CD8-positive, alpha-beta memory T cell (primary cell): Measurements from ENCODE around the gene TIMM44. TPM values are rescaled to one million over a fixed set of nuclear protein-coding genes. Genes with fewer than 3 reads are reported as not detected.
"Not testable (repeated sequence)": the region's sequence is repeated elsewhere in the genome, so short reads cannot be mapped to it uniquely, and the experiment has no call there.

Experiments used
- CTCF ChIA-PET: fragments of 350-600 bp; sonication (Branson Sonifier 250); formaldehyde crosslinking; loops from one replicate; lab custom pipeline; 2021; ENCODE audit warnings: antibody characterized with exemption; lab: Charles Lee
- POLR2A ChIA-PET: fragments of 350-600 bp; sonication (Branson Sonifier 250); formaldehyde crosslinking; loops from one replicate; lab custom pipeline; 2021; ENCODE audit warnings: antibody characterized with exemption; lab: Charles Lee
- DNase-seq, 5 donors: peaks; one replicate each; pipeline versions ENCODE4 v3.0.0 to v3.0.0-alpha.2; 2020 to 2022; ENCODE audit warnings: mixed read lengths in 1 of 5
- H3K27ac ChIP-seq: one replicate; pipeline ENCODE4 v1.7.0; 2013; ENCODE audit warnings: low read depth, mild to moderate bottlenecking, low read length, moderate library complexity
- H3K27me3 ChIP-seq: 2 replicates; pipeline ENCODE4 v1.7.0; 2013; ENCODE audit warnings: low read length, mild to moderate bottlenecking; ENCODE audit not compliant: insufficient read depth, poor library complexity, severe bottlenecking
- H3K36me3 ChIP-seq: 2 replicates; pipeline ENCODE4 v1.7.0; 2013; ENCODE audit warnings: mild to moderate bottlenecking, low read length, moderate library complexity; ENCODE audit not compliant: insufficient read depth
- H3K4me1 ChIP-seq: 2 replicates; pipeline ENCODE4 v1.7.0; 2013; ENCODE audit warnings: mild to moderate bottlenecking, low read length, moderate library complexity; ENCODE audit not compliant: insufficient read depth
- H3K4me3 ChIP-seq: 2 replicates; pipeline ENCODE4 v1.7.0; 2013; ENCODE audit warnings: mild to moderate bottlenecking, low read length
- H3K9me3 ChIP-seq: 2 replicates; pipeline ENCODE4 v1.7.0; 2013; ENCODE audit warnings: mild to moderate bottlenecking, low read length
- H3K27ac Mint-ChIP-seq, 8 donors: one replicate each; pipeline ENCODE4 v1.8.0; 2020 to 2021; ENCODE audit warnings: mixed read lengths in 8 of 8, mild to moderate bottlenecking in 6 of 8, inconsistent platforms in 3 of 8, moderate library complexity in 3 of 8
- H3K27me3 Mint-ChIP-seq, 2 donors: one replicate each; pipeline ENCODE4 v1.8.0; 2020 to 2021; ENCODE audit warnings: mixed read lengths in 2 of 2, mild to moderate bottlenecking in 1 of 2, moderate library complexity in 1 of 2
- H3K36me3 Mint-ChIP-seq, 3 donors: one replicate each; pipeline ENCODE4 v1.8.0; 2020 to 2021; ENCODE audit warnings: mixed read lengths in 3 of 3, inconsistent platforms in 1 of 3, mild to moderate bottlenecking in 1 of 3
- H3K4me1 Mint-ChIP-seq, 3 donors: one replicate each; pipeline ENCODE4 v1.8.0; 2020 to 2021; ENCODE audit warnings: mixed read lengths in 3 of 3, inconsistent platforms in 1 of 3, mild to moderate bottlenecking in 1 of 3
- H3K4me3 Mint-ChIP-seq, 7 donors: one replicate each; pipeline ENCODE4 v1.8.0; 2020 to 2021; ENCODE audit warnings: mixed read lengths in 7 of 7, mild to moderate bottlenecking in 6 of 7, moderate library complexity in 4 of 7, inconsistent platforms in 2 of 7
- H3K9me3 Mint-ChIP-seq, 5 donors: one replicate each; pipeline ENCODE4 v1.8.0; 2020 to 2022; ENCODE audit warnings: mixed read lengths in 5 of 5, mild to moderate bottlenecking in 3 of 5, moderate library complexity in 2 of 5, inconsistent platforms in 1 of 5
- polyA plus RNA-seq: library from polyadenylated mRNA; unstranded; fragments of 300-500 nt; fragmentation: Illumina TruSeq; gene quantifications from one replicate; pipeline ENCODE4 v1.2.3, GENCODE V29; 2021
- total RNA-seq, 2 experiments: library from RNA; stranded (reverse); gene quantifications; one replicate each; pipeline ENCODE4 v1.2.3, GENCODE V29; 2021

Gene TIMM44
- total and polyA plus RNA-seq, 3 experiments from 2014 or later: 16.9 to 107 (median 105) TPM

DNA sequence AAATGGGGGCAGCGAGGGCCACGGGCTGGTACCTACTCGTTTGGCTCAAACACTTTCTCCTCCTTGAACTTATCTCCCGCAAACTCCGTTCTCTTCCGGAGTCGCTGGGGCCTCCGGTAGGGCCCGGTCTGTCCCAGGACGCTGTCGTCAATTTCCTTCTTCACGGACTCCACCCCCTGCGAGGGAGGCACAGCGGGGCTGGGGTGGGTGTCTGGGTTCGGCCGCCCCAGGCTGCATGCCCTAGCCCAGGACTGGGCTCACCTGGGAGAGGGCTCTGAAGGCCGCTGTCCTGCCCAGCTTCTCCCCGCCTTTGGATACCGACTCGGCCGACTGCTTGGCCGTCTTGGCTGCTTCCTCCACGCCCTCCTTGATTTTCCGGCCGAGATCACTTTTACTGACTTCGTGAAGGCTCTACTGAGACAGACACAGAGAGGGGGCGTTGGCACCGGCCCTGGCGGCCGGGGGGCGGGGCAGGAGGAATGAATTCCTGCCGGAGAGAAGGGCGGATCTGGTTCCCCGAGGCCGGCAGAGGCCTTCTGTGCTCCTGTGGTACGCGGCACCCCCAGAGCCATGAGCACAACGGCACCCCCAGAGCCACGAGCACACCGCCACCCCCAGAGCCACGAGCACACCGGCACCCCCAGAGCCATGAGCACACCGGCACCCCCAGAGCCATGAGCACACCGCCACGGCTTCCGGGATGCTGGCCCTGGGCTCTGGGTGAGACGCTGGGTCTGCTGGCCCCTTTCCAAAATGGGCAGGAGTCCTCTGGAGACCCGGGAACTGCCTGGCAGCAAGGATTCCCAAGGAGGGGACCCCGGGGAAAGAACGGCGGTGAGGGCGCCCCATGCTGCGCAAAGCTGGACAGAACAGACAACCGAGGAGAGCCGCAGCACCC lies 9.4 kb downstream of the TIMM44 start:
- H3K4me3 Mint-ChIP-seq: peak overlapping the region in 1 of 7 donors; percentile 54

DNA sequence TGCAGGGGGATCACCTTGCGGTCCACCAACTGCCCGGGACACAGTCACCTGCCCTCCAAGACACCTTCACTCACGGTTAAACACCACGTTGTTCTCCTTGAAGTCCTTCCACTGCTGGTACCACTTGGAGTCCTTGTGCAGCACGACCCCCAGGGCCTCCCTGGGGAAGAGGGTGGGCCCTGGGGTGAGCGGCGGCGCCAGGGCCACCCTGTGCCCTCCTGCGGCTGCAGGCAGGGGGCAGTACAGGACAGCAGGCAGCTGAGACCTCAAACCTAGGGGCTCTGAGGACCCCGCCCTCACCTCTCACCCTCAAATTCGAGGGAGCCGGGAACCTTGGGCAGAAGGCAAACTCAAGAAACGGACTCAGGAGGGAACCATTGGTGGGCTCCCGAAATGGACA lies 10.1 kb downstream of the TIMM44 start:
- H3K9me3 ChIP-seq: no peaks in the 10 kb centered on the region
- H3K27me3 Mint-ChIP-seq: no peaks in the 10 kb centered on the region
- no peak overlapping the region for H3K4me3 Mint-ChIP-seq
- H3K27ac ChIP-seq: no peak overlapping the region
- peaks cover 0 to under 1% (median 0%) of the 10 kb centered on the region in 5 donors for H3K9me3 Mint-ChIP-seq
- peaks cover 17% of the 10 kb centered on the region for H3K36me3 ChIP-seq
- DNase-seq: no peak
- ChIA-PET POLR2A (no interaction called here), CTCF (no interaction called here)
- no peaks in the 10 kb centered on the region for H3K27me3 ChIP-seq
- H3K27ac Mint-ChIP-seq: no peak overlapping the region
- H3K4me1 ChIP-seq: no peaks in the 10 kb centered on the region
- H3K36me3 Mint-ChIP-seq: peaks cover 0 to 66% (median 6%) of the 10 kb centered on the region in 3 donors
- H3K4me1 Mint-ChIP-seq: peaks cover 4 to 13% (median 10%) of the 10 kb centered on the region in 3 donors
- no peak overlapping the region for H3K4me3 ChIP-seq

More for the DNA sequence above, 9.4 kb downstream of the TIMM44 start:
- DNase-seq: no peak
- Histone ChIP-seq H3K27ac (no peak overlapping the region), H3K4me3 (no peak overlapping the region), H3K36me3 (peaks cover 17% of the 10 kb centered on the region), H3K9me3 (no peaks in the 10 kb centered on the region), H3K27me3 (no peaks in the 10 kb centered on the region), H3K4me1 (no peaks in the 10 kb centered on the region)
- Mint-ChIP-seq H3K27ac (no peak overlapping the region), H3K27me3 (no peaks in the 10 kb centered on the region), H3K4me1 (peaks cover 5 to 11% (median 11%) of the 10 kb centered on the region in 3 donors), H3K36me3 (peaks cover 0 to 70% (median 10%) of the 10 kb centered on the region in 3 donors), H3K9me3 (no peaks in the 10 kb centered on the region)
- CTCF ChIA-PET: no interaction called here
- POLR2A ChIA-PET: no interaction called here

DNA sequence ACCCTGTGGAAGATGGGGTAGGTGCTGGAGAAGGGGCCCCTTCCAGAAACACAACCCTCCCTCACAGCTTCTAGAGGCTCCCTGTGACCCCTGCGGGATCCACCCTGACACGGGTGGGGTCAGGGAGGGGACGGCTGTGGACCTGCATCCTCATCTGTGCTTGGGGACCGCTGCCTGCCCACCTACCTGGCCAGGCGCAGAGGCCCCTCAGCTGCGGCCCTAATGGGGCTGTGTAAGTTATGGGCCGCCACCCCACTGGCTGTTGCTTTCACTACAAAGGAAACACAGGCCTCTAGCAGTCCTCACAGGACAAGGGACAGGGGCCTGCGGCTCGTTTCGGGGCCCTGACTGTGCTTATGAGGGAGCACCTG lies 10.6 kb downstream of the TIMM44 start:
- H3K4me3 Mint-ChIP-seq: no peak overlapping the region
- peaks cover 0 to 2% (median 0%) of the 10 kb centered on the region in 5 donors for H3K9me3 Mint-ChIP-seq
- no peaks in the 10 kb centered on the region for H3K9me3 ChIP-seq
- CTCF ChIA-PET: no interaction called here
- no peaks in the 10 kb centered on the region for H3K4me1 ChIP-seq
- peaks cover 17% of the 10 kb centered on the region for H3K36me3 ChIP-seq
- no peak overlapping the region for H3K4me3 ChIP-seq
- H3K27ac Mint-ChIP-seq: no peak overlapping the region
- POLR2A ChIA-PET: no interaction called here
- no peaks in the 10 kb centered on the region for H3K27me3 Mint-ChIP-seq
- no peak for DNase-seq
- peaks cover 4 to 13% (median 10%) of the 10 kb centered on the region in 3 donors for H3K4me1 Mint-ChIP-seq
- H3K36me3 Mint-ChIP-seq: peaks cover 0 to 64% (median 6%) of the 10 kb centered on the region in 3 donors
- no peaks in the 10 kb centered on the region for H3K27me3 ChIP-seq
- no peak overlapping the region for H3K27ac ChIP-seq

DNA sequence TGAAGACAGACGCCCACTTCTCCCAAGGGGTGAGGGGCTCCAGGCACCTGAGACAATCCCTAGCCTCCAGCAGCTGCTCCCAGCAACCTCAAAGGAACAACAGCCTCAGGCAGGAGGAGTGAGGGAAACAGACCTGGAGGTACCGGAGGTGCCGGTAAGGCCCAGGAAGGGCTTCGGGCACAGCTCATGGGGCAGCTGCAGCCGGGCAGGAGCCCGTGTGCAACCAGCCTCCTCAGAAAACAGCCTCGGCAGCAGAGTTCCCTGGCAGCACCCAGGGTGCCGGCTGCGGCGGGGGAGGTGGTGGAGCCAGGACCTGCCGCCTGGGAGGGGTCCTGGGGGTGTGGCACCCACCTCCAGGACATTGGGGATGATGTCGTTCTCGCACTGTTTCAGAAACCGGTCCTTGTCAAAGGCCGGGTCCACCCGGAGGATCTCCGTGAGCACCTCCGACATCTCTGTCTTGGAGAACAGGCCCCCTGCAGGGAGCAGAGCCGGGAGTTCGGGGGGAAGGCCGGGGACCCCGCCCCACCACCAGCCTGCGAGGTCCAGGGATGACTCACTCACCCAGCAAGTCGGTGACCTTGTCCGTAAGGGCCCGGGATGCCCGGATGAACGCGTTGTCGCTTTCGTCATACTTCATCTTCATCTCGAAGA lies 11.1 kb downstream of the TIMM44 start:
- Mint-ChIP-seq H3K4me3 (no peak overlapping the region), H3K9me3 (peaks cover 0 to 2% (median 0%) of the 10 kb centered on the region in 5 donors), H3K27ac (no peak overlapping the region), H3K36me3 (peaks cover 0 to 58% (median 6%) of the 10 kb centered on the region in 3 donors), H3K4me1 (peaks cover 4 to 13% (median 10%) of the 10 kb centered on the region in 3 donors), H3K27me3 (no peaks in the 10 kb centered on the region)
- H3K27ac ChIP-seq: no peak overlapping the region
- H3K9me3 ChIP-seq: no peaks in the 10 kb centered on the region
- CTCF ChIA-PET: interaction anchor here (2.2 to 4.7 kb wide), 2 partner anchors 11 to 70 kb away, joined by 5 to 41 read pairs; partner anchors contain the start of gene TIMM44
- no peaks in the 10 kb centered on the region for H3K27me3 ChIP-seq
- no peak for DNase-seq
- H3K4me1 ChIP-seq: no peaks in the 10 kb centered on the region
- H3K36me3 ChIP-seq: peaks cover 17% of the 10 kb centered on the region
- POLR2A ChIA-PET: no interaction called here
- H3K4me3 ChIP-seq: no peak overlapping the region

DNA sequence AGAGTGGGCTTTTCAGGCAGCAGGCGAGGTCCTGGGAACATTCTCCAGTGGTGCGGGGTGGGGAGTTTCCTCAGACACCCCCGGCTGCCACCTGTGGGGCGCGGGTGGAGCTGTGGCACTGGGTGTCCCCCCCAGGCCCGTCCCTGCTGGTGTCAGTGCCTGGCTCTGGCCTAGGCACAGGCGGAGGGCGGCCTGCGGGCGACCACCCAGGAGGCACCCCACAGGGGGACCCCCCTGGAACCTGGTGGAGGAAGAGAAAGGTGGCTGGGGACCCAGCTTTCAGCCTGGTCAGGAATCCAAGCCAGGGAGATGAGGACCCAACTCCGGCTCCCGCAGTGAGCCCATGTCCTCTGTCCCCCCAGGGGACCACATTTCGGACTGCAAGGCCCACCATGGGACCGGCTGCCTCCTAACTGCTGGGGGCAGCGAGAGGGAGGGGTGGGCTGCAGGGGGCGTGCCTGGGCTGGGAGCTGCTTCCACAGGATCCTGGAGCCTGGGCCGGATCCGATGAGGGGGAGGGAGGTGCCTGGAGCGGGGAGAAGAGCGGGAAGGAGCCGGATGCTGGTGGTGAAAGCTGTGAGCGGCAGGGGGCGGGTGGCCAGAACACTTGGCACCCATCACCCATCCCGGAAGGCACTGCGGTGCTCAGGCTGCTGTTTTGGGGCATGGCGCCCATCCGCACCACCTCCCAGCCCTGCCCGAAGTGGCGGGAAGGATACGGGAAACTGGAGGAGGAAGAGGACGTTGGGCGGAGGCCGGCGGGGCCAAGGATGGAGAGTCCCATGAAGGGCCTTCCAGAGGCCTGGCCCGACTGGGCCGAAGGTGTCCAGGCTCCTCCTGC lies 12.0 kb downstream of the TIMM44 start:
- Mint-ChIP-seq H3K4me1 (peaks cover 4 to 13% (median 12%) of the 10 kb centered on the region in 3 donors), H3K27me3 (no peaks in the 10 kb centered on the region), H3K36me3 (peaks cover 0 to 51% (median 6%) of the 10 kb centered on the region in 3 donors), H3K27ac (no peak overlapping the region), H3K4me3 (no peak overlapping the region), H3K9me3 (peaks cover 0 to 2% (median 0%) of the 10 kb centered on the region in 5 donors)
- H3K9me3 ChIP-seq: no peaks in the 10 kb centered on the region
- H3K4me3 ChIP-seq: no peak overlapping the region
- H3K27ac ChIP-seq: no peak overlapping the region
- H3K36me3 ChIP-seq: peaks cover 17% of the 10 kb centered on the region
- POLR2A ChIA-PET: interaction anchor here (0.6 to 1.2 kb wide), 2 partner anchors 12 to 13 kb away, joined by 3 to 5 read pairs; partner anchors contain the start of gene SNAPC2
- no peak for DNase-seq
- no peaks in the 10 kb centered on the region for H3K27me3 ChIP-seq
- CTCF ChIA-PET: interaction anchor here (1.2 to 4.7 kb wide), 3 partner anchors 12 to 71 kb away, joined by 3 to 41 read pairs (median 5); partner anchors contain the start of genes MAP2K7 and TIMM44
- peaks cover 1% of the 10 kb centered on the region for H3K4me1 ChIP-seq

DNA sequence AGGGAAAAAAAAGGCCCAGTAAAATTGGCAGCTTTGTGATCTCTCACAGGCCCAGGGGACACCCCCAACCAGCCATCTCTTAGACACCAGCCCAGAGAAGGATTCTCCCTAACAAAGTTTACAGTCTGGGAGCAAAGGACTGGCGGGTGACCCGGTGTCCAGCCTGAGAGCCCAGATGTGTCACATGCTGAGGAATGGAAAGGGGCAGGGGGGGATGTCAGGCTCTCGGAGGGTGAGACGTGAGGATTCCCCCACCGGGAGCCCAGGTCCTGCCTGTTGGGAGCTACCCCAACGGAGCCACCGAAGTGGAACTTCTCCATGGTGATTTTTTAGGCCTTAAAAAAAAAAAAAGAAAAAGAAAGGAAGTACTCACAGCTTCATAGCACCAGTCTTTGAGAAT lies 12.7 kb downstream of the TIMM44 start:
- H3K4me3 Mint-ChIP-seq: no peak overlapping the region

DNA sequence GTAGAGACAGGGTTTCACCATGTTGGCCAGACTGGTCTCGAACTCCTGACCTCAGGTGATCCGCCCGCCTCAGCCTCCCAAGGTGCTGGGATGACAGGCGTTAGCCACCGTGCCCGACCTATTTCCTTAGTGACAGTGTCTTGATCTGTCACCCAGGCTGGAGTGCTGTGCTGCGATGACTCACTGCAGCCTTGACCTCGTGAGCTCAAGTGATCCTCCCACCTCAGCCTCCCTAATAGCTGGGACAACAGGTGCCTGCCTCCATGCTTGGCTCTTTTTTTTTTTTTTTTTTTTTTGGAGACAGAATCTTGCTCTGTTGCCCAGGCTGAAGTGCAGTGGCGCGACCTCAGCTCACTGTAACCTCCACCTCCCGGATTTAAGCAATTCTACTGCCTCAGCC lies 13.4 kb downstream of the TIMM44 start:
- peaks cover 0 to 39% (median 3%) of the 10 kb centered on the region in 3 donors for H3K36me3 Mint-ChIP-seq
- POLR2A ChIA-PET: interaction anchor here (0.6 to 1.2 kb wide), 2 partner anchors 10 to 13 kb away, joined by 5 read pairs; partner anchors contain the start of genes SNAPC2 and TIMM44

More for the DNA sequence above, 12.7 kb downstream of the TIMM44 start:
- Histone ChIP-seq H3K27me3 (no peaks in the 10 kb centered on the region), H3K27ac (no peak overlapping the region), H3K4me3 (no peak overlapping the region), H3K9me3 (no peaks in the 10 kb centered on the region), H3K4me1 (peaks cover 5% of the 10 kb centered on the region), H3K36me3 (peaks cover 14% of the 10 kb centered on the region)
- DNase-seq: no peak
- H3K4me1 Mint-ChIP-seq: peaks cover 5 to 16% (median 13%) of the 10 kb centered on the region in 3 donors
- H3K27me3 Mint-ChIP-seq: no peaks in the 10 kb centered on the region
- peaks cover 0 to 2% (median 0%) of the 10 kb centered on the region in 5 donors for H3K9me3 Mint-ChIP-seq
- ChIA-PET POLR2A (interaction anchor here (0.6 to 1.2 kb wide), 3 partner anchors 11 to 13 kb away, joined by 3 to 5 read pairs (median 5); partner anchors contain the start of genes SNAPC2 and TIMM44), CTCF (interaction anchor here (1.2 to 4.7 kb wide), 3 partner anchors 13 to 72 kb away, joined by 3 to 41 read pairs (median 5); partner anchors contain the start of genes MAP2K7 and TIMM44)
- peaks cover 0 to 46% (median 5%) of the 10 kb centered on the region in 3 donors for H3K36me3 Mint-ChIP-seq
- no peak overlapping the region for H3K27ac Mint-ChIP-seq

More for the DNA sequence above, 13.4 kb downstream of the TIMM44 start:
- not testable (repeated sequence) for DNase-seq, H3K27ac ChIP-seq, H3K4me3 Mint-ChIP-seq, H3K9me3 Mint-ChIP-seq, H3K27me3 ChIP-seq, H3K4me3 ChIP-seq, H3K36me3 ChIP-seq, H3K4me1 ChIP-seq, H3K9me3 ChIP-seq, H3K27me3 Mint-ChIP-seq
- H3K27ac Mint-ChIP-seq: peak overlapping the region in 2 of 8 donors; percentile 80 to 89
- CTCF ChIA-PET: interaction anchor here (0.6 to 4.7 kb wide), 4 partner anchors 13 to 373 kb away, joined by 3 to 41 read pairs (median 4); partner anchors contain the start of gene TIMM44
- peaks cover 7 to 19% (median 17%) of the 10 kb centered on the region in 3 donors for H3K4me1 Mint-ChIP-seq
